GM21360 (cell line): ENCODE data around the gene RPS6KA4.

ENCODE experiments used
- ATAC-seq: cut with Tn5 transposase; IDR thresholded peaks from one replicate; pipeline ENCODE4 v1.9.1; 2021; ENCODE audit warnings: mild to moderate bottlenecking, moderate library complexity; ENCODE audit not compliant: unreplicated experiment

RPS6KA4 gene

DNA sequence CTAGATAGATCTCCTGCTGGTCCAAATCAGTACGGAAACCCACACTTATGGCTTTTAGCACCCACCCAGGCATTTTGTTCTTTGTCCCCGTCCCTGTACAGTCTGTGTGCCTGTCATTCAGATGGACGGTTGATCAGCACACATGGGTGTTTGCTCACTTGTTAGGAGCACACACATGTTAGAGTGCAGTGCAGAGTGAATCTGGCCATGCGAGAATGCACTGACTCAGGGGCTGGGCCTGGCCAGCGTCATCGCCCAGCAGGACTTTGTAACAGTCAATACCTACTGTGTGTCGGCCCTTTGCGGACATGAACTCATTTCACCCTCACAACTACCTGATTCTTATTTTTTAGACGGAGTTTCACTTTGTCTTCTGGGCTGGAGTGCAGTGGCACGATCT, 3.4 kb downstream of the RPS6KA4 start:
- ATAC-seq: no peak

DNA sequence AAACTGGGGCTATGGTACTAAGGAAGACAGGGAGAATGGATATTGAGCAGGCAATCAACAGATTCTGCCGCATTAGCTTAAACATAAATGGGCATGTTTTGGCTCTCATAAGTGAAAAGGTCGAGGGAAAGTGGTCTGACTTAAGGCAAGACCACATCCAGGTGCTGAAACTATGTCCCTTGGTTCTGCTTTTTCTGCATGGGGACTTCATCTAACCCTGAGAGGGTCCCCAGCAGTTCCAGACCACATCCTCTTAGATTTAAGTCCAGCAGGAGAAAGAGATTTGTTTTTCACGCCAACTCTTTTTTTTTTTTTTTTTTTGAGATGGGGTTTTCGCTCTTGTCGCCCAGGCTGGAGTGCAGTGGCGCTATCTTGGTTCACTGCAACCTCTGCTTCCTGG, 5.5 kb downstream of the RPS6KA4 start:
- ATAC-seq: no peak

DNA sequence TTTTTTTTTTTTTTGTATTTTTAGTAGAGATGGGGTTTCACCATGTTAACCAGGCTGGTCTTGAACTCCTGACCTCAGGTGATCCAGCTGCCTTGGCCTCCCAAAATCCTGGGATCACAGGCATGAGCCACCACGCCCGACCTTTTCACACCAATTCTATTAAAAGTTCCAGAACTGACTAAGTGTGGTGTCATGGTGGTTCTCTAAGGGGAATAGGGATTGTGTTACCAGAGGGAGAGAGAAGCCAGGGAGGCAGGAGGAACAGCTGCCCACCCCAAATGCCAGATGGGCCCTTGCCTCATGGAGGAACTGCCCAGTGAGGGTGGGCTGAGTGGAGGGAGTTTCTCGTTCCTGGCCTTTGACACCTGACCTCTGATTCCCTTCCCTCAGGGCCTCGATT, 5.9 kb downstream of the RPS6KA4 start:
- ATAC-seq: no peak

DNA sequence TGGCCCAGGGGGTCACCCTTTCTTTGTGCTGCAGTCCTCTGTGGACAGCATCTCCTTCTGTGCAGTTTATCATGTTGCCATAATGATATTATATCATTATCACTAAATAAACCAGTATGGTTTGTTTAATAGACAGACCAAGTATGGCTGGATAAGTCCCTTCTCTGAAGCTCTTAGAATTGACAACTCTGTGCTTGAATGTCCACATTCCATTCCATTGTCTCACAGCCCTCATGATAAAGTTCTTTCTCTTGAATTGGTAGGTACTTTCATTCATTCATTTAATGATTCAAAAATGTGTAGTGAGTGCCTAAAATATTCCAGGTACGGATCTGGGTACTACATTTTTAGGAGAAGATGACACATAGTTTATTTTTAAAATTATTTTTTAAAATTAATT, 7.8 kb downstream of the RPS6KA4 start:
- ATAC-seq: no peak

DNA sequence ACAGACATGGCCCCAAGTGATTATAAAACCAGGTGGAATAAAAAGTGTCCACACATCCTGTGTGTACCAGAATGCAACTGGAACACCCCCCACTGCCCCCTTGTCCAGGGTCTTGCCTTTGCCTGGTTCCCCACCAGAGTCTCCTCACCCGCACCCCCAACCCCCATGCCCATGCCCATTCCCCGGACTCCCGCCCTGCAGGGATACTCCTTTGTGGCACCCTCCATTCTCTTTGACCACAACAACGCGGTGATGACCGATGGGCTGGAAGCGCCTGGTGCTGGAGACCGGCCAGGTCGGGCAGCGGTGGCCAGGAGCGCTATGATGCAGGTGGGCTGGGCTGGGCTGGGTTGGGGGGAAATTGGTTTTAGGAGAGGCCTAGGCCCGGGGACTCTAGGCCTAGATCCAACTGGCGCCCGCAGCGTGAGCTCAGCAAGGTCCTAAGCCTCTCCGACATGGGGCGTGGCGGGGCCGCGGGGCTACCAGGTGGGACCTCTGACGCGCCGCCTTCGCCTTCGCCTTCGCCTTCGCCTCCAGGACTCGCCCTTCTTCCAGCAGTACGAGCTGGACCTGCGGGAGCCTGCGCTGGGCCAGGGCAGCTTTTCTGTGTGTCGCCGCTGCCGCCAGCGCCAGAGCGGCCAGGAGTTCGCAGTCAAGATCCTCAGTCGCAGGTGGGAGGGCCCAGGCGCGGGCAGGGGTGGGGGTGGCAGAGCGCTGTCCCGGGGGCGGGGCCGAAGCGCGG, 9.1 kb downstream of the RPS6KA4 start:
- ATAC-seq: no peak

DNA sequence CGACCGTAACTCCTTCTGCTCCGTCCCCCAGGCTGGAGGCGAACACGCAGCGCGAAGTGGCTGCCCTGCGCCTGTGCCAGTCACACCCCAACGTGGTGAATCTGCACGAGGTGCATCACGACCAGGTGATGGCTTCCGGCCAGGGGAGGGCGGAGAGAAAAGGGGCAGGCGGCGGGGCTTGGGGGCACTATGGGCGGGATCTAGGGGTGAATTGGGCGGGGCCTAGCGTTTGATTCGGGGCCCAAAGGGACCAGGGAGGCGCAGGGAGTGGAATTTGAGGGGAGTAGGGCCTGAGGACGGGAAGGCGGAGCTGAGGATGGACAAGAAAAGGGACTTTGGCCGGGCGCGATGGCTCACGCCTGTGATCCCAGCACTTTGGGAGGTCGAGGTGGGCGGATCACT, 9.7 kb downstream of the RPS6KA4 start:
- ATAC-seq: no peak

DNA sequence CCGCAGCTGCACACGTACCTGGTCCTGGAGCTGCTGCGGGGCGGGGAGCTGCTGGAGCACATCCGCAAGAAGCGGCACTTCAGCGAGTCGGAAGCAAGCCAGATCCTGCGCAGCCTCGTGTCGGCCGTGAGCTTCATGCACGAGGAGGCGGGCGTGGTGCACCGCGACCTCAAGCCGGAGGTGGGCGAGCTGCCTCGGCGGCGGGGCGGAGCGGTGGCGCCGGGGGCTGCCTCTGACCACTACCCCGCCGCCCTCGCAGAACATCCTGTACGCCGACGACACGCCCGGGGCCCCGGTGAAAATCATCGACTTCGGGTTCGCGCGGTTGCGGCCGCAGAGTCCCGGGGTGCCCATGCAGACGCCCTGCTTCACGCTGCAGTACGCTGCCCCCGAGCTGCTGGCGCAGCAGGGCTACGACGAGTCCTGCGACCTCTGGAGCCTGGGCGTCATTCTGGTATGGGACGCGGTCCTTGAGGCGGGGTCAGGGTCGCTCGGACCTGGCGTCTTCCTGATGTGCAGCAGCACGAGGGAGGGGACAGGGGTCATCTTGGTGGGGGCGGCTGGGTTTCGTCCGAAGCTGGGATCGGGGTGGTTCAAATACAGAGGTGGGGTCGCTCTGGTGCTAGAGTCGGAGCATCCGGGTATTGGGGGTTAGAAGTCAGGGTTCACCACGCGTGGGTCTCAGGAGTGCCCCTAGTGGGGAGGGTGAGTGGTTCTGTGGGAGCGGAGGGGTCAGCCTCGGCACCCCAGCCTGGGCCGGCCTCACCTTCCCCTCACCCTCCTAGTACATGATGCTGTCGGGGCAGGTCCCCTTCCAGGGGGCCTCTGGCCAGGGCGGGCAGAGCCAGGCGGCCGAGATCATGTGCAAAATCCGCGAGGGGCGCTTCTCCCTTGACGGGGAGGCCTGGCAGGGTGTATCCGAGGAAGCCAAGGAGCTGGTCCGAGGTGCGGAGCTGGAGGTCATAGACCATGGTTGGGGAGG, 10.8 kb downstream of the RPS6KA4 start:
- ATAC-seq: no peak

DNA sequence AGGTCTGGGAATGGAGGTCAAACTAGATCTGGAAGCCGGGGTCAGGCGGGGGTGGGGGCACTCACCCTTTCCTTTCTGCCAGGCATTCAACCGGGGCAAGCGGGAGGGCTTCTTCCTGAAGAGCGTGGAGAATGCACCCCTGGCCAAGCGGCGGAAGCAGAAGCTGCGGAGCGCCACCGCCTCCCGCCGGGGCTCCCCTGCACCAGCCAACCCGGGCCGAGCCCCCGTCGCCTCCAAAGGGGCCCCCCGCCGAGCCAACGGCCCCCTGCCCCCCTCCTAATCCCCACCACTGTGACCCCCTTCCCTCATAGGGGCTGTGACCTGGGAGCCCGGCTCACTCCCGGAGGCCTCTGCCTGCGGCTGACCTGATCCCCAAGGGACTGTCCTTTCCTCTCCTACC, 12.2 kb downstream of the RPS6KA4 start:
- no peak for ATAC-seq

DNA sequence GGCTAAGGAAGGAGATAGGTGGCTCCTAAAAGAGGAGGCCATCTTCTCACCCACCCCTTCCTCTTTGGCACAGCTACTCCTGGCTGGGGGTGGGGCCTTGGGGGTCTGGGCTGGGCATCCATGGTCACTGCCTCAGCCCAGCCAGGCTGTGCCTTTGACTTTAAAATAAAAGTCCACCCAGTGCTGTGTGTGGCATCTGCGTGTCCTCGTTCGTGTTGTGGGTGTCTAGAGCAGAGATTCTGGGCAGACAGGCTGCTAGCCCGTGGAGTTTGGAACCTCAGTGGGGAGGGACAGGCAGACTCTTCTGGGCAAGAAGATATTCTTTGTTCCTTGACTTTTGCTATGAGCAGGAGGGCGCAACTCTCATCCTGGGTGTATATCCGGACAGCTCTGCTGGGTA, 13.1 kb downstream of the RPS6KA4 start:
- no peak for ATAC-seq

DNA sequence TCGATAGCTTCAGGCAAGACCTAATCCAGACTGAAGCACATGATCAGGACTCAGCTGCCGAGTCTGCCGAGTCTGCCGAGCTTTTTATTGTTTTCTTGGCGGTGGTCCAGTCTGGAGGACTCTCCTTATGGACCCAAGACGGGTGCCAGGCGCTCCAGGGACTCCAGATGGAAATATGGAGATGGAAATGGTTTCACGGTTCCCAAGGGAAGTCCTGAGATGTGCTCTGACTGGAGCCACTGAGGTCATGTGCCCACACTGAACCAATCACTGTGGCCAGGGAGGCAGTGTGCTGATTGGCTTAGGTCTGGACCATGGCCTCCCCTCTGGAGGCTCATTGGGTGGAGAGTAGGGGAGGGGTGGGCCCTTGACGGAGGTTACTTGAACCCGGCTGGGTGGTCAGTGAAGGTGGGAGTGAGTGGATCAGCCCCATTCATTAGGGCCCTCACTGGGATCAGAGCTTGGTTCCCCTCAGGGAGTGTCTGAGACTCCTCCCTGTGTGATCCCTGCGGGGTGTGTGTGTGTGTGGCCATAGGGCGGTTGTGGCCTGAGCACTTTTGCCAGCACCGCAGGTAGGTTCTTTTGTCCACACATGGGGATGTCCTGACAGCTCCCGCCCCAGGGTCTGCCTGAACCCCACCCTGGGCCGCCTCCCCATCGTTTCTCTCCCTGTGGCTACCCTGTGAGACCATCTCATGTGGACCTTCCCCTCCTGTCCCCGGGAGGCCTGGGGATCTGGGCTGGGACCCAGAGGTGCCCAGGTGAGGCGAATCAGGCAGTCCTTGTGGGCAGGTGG, 14.0 kb downstream of the RPS6KA4 start:
- no peak for ATAC-seq

DNA sequence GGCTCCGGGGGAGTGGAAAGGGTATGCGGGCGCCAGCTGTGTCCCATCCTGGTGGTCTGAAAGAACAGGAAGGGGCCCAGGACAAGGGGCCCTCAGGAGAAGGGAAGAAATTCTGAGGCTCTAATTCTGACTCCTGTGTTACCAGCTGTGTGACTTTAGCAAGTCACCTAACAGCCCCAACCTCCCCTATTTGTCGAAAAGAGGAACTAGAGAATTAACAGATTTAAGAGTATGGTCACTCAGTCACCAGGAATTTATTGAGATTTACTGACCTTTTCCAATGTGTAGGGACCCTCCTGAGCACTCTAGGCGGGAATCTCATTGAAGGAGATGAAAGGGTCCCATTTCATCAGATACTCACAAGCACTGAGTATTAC, 14.6 kb downstream of the RPS6KA4 start:
- no peak for ATAC-seq

DNA sequence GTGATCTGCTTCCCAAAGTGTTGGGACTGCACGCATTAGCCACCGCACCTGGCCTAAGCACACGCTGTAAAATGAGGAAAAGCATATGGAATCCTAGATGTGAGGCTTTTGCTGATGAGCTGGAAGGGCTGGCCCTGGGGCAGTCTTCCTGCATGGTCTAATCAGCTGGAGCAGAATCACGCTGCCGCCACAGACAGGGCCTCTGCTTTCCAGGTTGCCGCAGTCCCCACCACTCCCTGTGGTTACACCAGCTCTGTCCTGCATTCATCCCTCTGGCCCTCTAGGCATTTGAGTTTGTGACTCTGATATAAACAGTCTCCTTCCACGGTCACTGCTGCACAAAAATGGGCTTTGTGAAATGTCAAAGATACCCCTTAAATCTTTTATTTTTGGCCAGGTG, 17.1 kb downstream of the RPS6KA4 start:
- no peak for ATAC-seq

DNA sequence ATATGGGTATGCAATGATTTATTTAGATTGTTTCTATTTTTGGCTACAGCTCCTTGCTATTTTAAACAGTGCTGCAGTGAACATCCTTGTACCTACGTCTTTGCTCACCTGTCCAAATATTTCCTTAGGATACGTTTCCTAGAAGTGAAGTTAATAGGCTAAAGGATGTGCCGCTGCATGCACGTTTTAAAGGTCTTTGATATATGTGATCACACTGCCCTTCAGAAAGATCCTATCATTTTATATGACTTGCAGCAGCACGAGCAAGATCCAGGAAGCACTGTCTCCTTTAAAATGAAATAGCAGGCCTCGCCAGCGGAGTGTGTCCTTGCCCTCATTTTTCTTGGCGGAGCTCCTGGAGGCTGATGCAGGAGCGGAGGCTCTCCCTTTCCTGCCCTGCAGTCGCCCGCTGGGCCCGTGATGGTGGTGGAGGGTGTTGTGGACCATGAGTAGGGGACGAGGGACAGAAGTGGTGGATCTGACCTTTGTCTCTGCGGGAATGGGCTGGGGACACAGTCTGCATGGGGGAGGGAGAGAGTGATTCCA, 19.4 kb downstream of the RPS6KA4 start:
- ATAC-seq: no peak

DNA sequence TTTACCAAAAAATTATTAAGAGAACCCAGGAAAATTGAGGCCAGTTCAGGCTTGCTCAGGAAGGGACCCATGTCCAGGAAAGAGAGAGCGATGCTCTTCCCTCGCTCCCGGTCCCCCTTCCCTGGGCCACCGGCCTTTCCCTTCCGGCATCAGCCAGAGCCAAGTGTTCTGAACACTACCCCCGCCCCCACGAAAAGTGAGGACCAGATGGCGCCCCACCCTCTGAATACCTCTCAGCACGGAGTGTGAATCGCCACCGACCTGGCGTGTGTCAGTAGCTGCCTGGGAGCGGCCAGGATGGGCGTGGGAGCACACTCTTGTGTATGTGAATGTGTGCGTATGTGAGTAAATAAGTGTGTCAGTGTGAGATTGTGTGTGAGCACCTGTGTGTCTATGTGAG, 20.2 kb downstream of the RPS6KA4 start:
- ATAC-seq: no peak

DNA sequence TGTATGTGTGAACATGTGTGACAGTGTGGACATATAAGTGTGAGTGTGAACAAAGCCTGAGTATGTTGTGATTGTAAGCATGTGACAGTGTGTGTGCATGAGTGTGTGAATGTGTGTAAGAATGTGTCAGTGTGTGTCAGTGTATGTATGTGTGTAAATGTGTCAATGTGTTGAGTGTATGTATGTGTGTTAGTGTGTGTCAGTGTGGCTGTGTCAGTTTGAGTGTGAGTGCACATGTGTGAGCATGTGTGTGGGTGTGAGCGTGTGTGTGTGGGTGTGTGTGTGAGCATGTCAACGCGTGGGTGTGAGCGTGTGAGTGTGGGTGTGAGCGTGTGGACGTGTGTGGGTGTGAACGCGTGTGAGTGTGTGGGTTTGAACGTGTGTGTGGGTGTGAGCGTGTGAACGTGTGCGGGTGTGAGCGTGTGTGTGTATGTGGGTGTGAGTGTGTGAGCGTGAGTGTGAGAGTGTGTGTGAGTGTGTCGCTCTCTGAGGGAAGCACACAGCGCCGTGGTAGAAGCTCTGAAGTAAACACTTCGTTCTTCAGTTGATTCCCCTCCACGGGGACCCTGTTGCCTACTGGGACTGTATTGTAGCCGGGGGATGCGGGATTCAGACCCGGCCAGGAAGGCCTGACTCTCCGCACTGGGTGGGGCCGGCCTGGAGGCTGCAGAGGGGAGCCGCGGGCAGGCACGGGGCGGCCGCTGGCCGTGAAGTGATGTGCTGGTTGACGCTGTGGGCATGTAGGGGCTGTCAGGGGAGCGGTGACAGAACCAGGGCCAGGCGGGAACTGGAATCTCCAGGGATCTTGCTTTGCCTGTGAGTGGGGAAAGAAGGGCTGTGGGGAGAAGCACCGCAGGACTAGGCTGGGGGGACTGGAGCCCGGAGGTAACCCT, 21.1 kb downstream of the RPS6KA4 start:
- ATAC-seq: no peak

DNA sequence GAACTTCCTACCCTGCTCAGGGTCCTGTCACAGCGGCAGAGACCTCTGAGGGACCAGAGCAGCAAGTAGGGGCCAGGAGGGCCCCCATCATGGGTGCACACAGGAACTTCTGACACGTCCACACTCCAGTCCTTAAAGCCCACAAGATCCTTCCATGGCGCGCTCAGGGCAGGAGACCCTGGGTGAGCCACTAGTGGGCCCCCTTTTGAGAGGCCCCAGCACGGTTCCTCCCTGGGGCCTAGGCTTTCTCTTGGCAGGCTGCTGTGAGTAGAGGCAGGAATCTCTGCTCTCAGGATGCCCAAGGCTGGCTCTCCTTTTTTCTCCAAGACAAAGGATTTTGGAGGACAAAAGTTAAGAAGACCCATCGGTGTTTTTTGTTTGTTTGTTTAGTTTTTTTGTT, 22.4 kb downstream of the RPS6KA4 start:
- ATAC-seq: no peak

DNA sequence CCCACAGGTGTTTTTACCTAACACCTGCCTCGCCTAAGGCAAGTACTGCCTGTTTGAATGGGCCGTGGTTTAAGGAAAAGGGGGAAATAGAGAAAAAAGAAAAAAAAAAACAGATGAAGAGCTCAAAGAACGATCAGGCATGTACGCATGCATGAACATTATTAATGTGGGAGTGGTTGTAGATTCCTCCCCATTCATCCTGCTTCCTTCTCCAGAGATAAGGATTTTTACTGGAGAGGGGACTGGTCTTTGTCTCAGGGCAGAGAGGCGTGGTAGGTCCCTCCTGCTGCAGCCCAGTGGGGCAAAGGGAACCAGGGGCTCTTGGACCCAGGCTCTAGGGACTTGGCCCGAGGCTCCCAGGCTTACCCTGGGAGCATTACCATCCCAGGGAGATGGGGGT, 23.1 kb downstream of the RPS6KA4 start:
- no peak for ATAC-seq

DNA sequence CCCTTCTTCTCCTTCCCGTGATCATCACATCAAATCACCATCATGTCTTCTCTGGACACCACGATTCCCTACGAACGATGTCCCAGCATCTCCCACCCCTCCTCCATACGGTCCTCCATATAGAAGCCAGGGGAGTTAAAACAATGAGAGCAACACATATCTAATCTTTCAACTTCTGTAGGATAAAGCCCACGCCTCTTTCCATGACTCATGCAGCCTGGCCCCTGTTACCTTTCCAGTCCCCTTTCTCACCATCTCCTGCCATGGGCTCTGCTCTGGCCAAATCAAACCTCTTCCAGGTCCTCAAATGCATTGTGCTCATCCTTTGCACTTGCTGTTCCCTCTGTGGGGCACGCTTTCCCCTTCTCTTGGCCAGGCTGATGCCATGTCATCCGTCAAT, 23.6 kb downstream of the RPS6KA4 start:
- no peak for ATAC-seq

DNA sequence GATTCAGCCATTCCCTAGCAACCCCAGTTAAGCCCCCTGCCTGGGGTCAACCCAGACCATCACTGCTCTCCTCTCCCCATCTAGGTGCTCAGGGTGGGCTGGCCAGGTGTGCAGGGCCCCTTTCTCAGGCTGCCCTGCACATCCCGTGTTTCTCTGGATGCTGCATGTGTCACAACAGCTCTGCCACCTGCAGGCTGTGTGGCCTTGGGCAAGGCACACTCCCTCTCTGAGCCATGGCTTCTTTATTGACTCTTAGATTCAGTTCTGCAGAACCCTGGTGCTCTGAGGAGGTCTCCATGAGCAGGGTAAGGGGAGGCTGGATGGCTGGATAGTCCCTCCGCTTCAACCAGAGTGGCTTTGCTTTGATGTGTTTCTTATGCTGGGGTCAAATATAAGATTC, 24.6 kb downstream of the RPS6KA4 start:
- ATAC-seq: no peak
